Measurements from ENCODE around the gene CCDC88C.

The CCDC88C gene

GRCh38 chr14:91339671-91340369, 77.8 kb downstream of the CCDC88C start:
- no peak overlapping the region for H3K4me3 Mint-ChIP-seq
- no peaks in the 10 kb centered on the region for H3K9me3 Mint-ChIP-seq
- peak overlapping the region; percentile 80 for H3K27ac Mint-ChIP-seq
- no peaks in the 10 kb centered on the region for H3K27me3 Mint-ChIP-seq
- H3K4me1 Mint-ChIP-seq, result peaks cover 24% of the 10 kb centered on the region
- H3K36me3 Mint-ChIP-seq, result peaks cover 5% of the 10 kb centered on the region

- H3K4me1 Mint-ChIP-seq, result peaks cover 23% of the 10 kb centered on the region
- H3K4me3 Mint-ChIP-seq, result no peak overlapping the region
- peak overlapping the region; percentile 80 for H3K27ac Mint-ChIP-seq
- H3K27me3 Mint-ChIP-seq, result no peaks in the 10 kb centered on the region
- peaks cover 5% of the 10 kb centered on the region for H3K36me3 Mint-ChIP-seq
- H3K9me3 Mint-ChIP-seq, result no peaks in the 10 kb centered on the region
Observed at GRCh38 chr14:91339076-91339475, 78.5 kb downstream of the CCDC88C start.

- H3K9me3 Mint-ChIP-seq, result no peaks in the 10 kb centered on the region
- peaks cover 6% of the 10 kb centered on the region for H3K36me3 Mint-ChIP-seq
- H3K4me1 Mint-ChIP-seq, result peaks cover 20% of the 10 kb centered on the region
- no peak overlapping the region for H3K27ac Mint-ChIP-seq
- no peaks in the 10 kb centered on the region for H3K27me3 Mint-ChIP-seq
- H3K4me3 Mint-ChIP-seq, result no peak overlapping the region
Observed at GRCh38 chr14:91338379-91338778, 79.2 kb downstream of the CCDC88C start.

- H3K36me3 Mint-ChIP-seq, result peaks cover 9% of the 10 kb centered on the region
- peaks cover 26% of the 10 kb centered on the region for H3K4me1 Mint-ChIP-seq
- H3K9me3 Mint-ChIP-seq, result no peaks in the 10 kb centered on the region
- H3K4me3 Mint-ChIP-seq, result no peak overlapping the region
- no peaks in the 10 kb centered on the region for H3K27me3 Mint-ChIP-seq
- H3K27ac Mint-ChIP-seq, result no peak overlapping the region
Observed at GRCh38 chr14:91337699-91338335, 79.8 kb downstream of the CCDC88C start.

GRCh38 chr14:91336093-91336450, 81.5 kb downstream of the CCDC88C start:
- Mint-ChIP-seq H3K27me3 (no peaks in the 10 kb centered on the region), H3K4me3 (no peak overlapping the region), H3K9me3 (no peaks in the 10 kb centered on the region), H3K4me1 (peaks cover 43% of the 10 kb centered on the region), H3K27ac (no peak overlapping the region), H3K36me3 (peaks cover 7% of the 10 kb centered on the region)

GRCh38 chr14:91335191-91336092, 82.2 kb downstream of the CCDC88C start:
- Mint-ChIP-seq H3K36me3 (peaks cover 7% of the 10 kb centered on the region), H3K27me3 (no peaks in the 10 kb centered on the region), H3K27ac (peak overlapping the region; percentile 76), H3K9me3 (no peaks in the 10 kb centered on the region), H3K4me1 (peaks cover 47% of the 10 kb centered on the region), H3K4me3 (no peak overlapping the region)

- Mint-ChIP-seq H3K36me3 (peaks cover 4% of the 10 kb centered on the region), H3K4me1 (peaks cover 61% of the 10 kb centered on the region), H3K27me3 (no peaks in the 10 kb centered on the region), H3K27ac (peak overlapping the region; percentile 76), H3K9me3 (no peaks in the 10 kb centered on the region), H3K4me3 (no peak overlapping the region)
Observed at GRCh38 chr14:91333650-91334039, 84.0 kb downstream of the CCDC88C start.

- H3K9me3 Mint-ChIP-seq, result no peaks in the 10 kb centered on the region
- H3K27ac Mint-ChIP-seq, result peak overlapping the region; percentile 46
- peaks cover 4% of the 10 kb centered on the region for H3K36me3 Mint-ChIP-seq
- H3K27me3 Mint-ChIP-seq, result no peaks in the 10 kb centered on the region
- H3K4me3 Mint-ChIP-seq, result no peak overlapping the region
- peaks cover 65% of the 10 kb centered on the region for H3K4me1 Mint-ChIP-seq
Observed at GRCh38 chr14:91332986-91333649, 84.5 kb downstream of the CCDC88C start.

GRCh38 chr14:91332171-91332985, 85.2 kb downstream of the CCDC88C start:
- Mint-ChIP-seq H3K36me3 (peaks cover 4% of the 10 kb centered on the region), H3K9me3 (no peaks in the 10 kb centered on the region), H3K27me3 (no peaks in the 10 kb centered on the region), H3K4me3 (no peak overlapping the region), H3K4me1 (peaks cover 72% of the 10 kb centered on the region), H3K27ac (peak overlapping the region; percentile 96)

- Mint-ChIP-seq H3K27ac (peak overlapping the region; percentile 96), H3K4me1 (peaks cover 79% of the 10 kb centered on the region), H3K27me3 (no peaks in the 10 kb centered on the region), H3K36me3 (peaks cover 4% of the 10 kb centered on the region), H3K4me3 (peak overlapping the region; percentile 15), H3K9me3 (no peaks in the 10 kb centered on the region)
Observed at GRCh38 chr14:91331721-91332120, 85.9 kb downstream of the CCDC88C start.

- peaks cover 7% of the 10 kb centered on the region for H3K36me3 Mint-ChIP-seq
- peak overlapping the region; percentile 15 for H3K4me3 Mint-ChIP-seq
- peaks cover 86% of the 10 kb centered on the region for H3K4me1 Mint-ChIP-seq
- H3K27ac Mint-ChIP-seq, result peak overlapping the region; percentile 96
- H3K9me3 Mint-ChIP-seq, result no peaks in the 10 kb centered on the region
- H3K27me3 Mint-ChIP-seq, result no peaks in the 10 kb centered on the region
Observed at GRCh38 chr14:91330856-91331255, 86.8 kb downstream of the CCDC88C start.

- H3K27me3 Mint-ChIP-seq, result no peaks in the 10 kb centered on the region
- H3K27ac Mint-ChIP-seq, result peak overlapping the region; percentile 96
- peaks cover 86% of the 10 kb centered on the region for H3K4me1 Mint-ChIP-seq
- peaks cover 8% of the 10 kb centered on the region for H3K36me3 Mint-ChIP-seq
- peak overlapping the region; percentile 3 for H3K4me3 Mint-ChIP-seq
- H3K9me3 Mint-ChIP-seq, result no peaks in the 10 kb centered on the region
Observed at GRCh38 chr14:91330096-91330696, 87.4 kb downstream of the CCDC88C start.

- H3K27ac Mint-ChIP-seq, result peak overlapping the region; percentile 96
- peaks cover 8% of the 10 kb centered on the region for H3K36me3 Mint-ChIP-seq
- no peaks in the 10 kb centered on the region for H3K27me3 Mint-ChIP-seq
- peaks cover 92% of the 10 kb centered on the region for H3K4me1 Mint-ChIP-seq
- no peak overlapping the region for H3K4me3 Mint-ChIP-seq
- H3K9me3 Mint-ChIP-seq, result no peaks in the 10 kb centered on the region
Observed at GRCh38 chr14:91329486-91330014, 88.1 kb downstream of the CCDC88C start.

- Mint-ChIP-seq H3K36me3 (peaks cover 11% of the 10 kb centered on the region), H3K4me1 (peaks cover 96% of the 10 kb centered on the region), H3K27me3 (no peaks in the 10 kb centered on the region), H3K27ac (peak overlapping the region; percentile 92), H3K4me3 (no peak overlapping the region), H3K9me3 (no peaks in the 10 kb centered on the region)
Observed at GRCh38 chr14:91328313-91329050, 89.1 kb downstream of the CCDC88C start.
